ENCODE data around the gene CORIN.
"Not testable (repeated sequence)": the region's sequence is repeated elsewhere in the genome, so short reads cannot be mapped to it uniquely, and the experiment has no call there.

Gene CORIN

DNA sequence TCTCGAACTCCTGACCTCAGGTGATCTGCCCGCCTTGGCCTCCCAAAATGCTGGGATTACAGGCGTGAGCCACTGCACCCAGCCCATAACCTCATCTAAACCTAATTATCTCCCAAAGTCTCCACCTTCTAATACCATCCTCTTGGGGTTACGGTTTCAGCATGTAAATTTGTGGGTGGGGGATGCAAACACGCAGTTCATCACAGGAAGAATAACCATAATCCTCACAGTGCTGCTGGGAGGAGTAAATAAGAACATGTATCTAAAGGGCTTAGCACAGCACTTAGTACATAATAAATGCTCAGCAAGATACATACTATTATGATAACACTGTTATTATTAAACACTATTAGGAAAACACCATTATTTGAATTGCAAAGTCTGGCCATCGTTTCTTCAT lies 116.4 kb downstream of the CORIN start:
- no peak for DNase-seq (ENCODE audit: low read depth in 2 of 2)

DNA sequence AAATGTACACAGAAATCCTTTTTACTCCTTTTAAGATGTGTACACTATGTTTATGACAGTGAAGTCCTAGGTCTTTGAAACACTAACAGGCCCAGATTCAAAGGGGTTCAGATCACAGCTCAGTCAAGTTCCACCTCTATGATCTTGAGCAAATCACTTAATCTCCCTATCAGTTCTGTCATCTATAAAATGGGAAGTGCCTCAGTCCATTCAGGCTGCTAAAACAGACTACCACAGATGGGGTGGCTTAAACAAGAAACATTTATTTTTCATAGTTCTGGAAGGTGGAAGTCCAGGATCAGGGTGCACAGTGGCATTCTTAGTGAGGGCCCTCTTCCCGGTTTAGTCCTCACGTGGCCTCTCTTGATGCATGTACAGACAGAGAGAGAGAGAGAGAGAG lies 117.1 kb downstream of the CORIN start:
- no peak for DNase-seq (ENCODE audit: low read depth in 2 of 2)

DNA sequence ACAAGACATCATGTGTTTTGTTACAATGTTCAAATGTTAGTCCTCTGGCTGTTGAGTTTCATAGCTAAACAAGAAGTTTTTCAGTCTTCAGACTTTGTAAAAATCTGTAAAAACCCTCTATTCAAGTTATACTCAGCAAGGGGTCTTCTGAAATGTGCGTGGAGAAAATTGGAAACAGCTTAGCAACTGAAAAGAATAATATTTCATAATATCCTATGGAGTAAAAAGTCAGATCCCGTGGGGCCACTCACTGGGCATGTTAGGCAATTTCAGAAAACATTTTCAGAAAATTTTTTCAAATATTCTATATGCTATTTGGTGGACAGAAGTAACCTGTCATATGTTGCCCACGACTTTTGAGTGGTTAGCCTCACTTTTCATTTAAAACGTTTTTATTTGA lies 118.3 kb downstream of the CORIN start:
- DNase-seq (ENCODE audit: low read depth in 2 of 2): no peak

DNA sequence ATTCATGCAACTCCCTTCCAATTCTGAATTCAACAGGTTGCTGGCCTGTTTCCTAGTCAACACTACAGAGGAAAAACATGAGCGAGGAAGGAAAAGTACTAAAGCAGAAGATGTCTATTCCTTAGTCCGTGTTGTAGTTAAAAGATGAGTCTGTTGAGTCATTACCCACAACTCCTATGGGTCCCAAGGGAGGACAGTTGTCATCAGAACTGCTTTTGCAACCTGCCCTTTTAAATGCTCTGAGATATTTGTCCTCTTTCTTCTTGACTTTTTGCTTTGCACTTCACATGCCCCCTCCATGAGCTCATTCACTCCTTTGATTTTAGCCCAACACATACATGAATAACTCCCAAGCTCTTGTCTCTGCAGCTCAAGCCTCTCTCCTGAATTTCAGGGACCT lies 119.2 kb downstream of the CORIN start:
- DNase-seq (ENCODE audit: low read depth in 2 of 2): no peak

DNA sequence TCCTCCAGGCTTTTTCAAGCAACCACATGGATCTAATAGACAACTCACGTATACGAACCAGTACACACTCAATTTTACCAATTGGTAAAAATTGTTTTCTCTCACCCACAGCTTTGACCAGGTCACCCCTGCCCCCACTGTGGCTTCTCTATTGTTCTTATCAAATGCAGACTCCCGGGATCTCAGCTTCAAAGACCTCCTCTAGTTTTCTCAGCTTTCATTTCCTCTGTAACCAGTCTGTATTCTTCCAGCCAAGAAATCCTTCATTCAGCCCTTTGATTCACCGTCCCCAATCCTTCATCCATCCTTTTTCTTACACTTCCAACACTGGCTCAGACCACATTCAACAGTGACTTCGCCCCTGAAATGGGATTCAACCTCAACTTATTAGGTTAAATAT lies 120.7 kb downstream of the CORIN start:
- no peak for DNase-seq (ENCODE audit: low read depth in 2 of 2)

DNA sequence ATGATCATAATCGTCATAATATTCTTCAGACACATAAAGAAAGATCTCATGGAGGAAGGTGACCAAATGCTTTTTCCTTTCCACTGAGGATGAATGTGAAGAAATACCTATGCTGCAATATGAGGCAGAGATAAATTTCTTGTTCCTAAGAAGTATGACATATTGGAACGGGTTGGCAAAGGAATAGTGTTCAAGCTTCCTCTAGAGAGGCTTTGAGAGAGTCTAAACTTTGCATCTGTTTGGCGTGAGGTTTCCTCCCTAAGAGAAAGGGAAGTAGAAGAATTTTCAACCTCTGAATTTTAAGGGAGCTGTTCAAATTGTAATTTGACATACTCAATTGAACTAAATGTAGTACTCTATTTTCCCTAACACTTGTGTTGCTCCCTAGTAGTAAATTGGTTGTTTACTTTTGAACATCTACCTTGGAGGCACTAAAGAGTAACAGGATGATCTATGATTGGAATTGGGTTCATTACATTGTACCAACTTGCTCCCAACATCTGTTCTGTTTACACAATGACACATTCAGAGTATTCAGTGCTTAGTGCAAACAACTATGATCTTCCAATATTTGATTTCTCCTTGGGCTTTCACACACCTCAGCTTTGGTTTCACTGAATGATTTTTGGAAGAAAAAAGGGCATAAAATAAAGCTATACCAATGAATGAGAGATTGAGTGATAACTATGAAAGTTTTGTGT lies 122.0 kb downstream of the CORIN start:
- DNase-seq (ENCODE audit: low read depth in 2 of 2): no peak

DNA sequence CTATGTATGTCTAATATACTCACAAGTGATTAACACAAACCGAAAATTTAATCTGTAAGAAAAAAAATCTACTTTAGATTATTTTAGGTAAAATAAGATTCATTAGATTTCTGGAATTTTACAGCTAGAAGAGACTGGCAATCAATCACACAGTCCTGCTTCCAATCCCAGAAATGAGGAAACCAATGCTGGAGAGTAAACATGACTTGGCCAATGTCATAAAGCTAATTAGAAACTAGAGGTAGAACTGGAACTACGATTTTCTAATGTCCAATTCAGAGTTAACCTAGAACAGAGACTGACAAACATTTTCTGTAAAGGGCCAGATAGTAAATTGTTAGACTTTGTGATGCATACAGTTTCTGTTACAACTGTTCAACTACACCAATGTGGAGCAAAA lies 123.6 kb downstream of the CORIN start:
- no peak for DNase-seq (ENCODE audit: low read depth in 2 of 2)

DNA sequence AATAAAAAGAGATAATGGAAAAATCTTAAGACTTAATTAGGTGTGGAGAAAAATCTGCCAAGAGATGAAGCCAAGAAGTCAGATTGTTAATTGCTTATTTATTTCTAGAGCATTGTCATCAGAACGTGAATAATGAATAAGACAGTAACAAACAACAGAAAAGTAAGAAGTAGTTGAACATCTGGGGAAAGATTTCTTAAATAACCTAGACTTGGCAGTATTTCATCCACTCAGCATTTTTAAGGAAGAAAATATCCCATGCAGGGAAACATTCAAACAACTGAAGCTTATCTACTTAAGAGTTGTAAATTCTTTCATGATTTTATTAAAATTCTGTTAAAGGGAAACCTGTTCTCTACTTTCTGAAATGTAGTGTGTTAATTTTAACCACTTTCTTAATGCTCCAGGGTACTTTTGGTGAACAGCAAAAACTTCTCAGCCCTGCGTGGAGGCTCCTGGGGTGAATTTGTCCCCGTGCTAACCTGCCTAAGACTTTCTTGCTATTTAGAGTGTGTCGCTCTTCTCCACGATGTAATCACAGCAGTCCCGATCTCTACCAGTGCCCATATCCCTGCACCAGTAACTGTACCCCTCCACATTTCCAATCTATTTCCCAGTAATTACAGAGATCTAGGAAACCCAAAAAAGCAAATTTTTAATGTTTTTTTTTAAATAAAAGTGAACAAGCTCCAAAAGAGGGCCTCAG lies 124.6 kb downstream of the CORIN start:
- DNase-seq (ENCODE audit: low read depth in 2 of 2): no peak

DNA sequence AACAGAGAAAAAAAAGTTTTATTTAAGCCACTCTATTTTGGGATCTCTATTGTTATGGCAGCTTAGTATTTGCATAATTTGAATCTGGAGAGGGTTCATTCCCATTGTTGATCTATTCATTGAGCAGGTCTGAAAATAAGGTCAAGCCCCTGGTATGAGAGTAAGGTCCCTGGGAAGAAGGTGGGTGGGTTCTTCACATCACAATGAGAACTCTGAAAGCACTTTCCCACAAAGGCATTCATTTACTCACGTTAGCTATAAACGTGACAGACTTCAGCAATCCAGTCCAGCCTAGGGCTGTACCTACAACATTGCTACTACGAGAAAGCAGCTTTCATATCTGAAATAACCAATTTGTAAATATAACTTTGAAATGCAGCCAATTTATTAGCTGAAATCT lies 126.2 kb downstream of the CORIN start:
- DNase-seq (ENCODE audit: low read depth in 2 of 2): no peak

DNA sequence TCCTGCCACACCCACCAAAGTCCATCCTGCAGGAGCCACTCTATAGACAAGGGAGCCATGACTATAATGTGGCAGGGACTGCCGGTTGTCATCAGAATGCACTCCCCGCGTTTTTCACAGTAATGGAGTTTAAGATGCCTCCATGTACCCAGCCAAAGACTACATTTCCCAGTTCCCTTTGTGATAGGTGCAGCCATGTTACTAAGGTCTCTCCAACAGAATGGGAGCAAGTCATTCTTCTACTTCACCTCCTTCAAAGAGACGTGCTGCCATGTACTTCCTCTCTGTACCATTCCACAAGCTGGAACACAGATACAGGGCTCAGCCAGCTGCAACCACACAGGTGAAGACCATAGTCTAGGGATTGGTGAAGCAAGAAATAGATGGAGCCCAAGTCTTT lies 126.7 kb downstream of the CORIN start:
- no peak for DNase-seq (ENCODE audit: low read depth in 2 of 2)

DNA sequence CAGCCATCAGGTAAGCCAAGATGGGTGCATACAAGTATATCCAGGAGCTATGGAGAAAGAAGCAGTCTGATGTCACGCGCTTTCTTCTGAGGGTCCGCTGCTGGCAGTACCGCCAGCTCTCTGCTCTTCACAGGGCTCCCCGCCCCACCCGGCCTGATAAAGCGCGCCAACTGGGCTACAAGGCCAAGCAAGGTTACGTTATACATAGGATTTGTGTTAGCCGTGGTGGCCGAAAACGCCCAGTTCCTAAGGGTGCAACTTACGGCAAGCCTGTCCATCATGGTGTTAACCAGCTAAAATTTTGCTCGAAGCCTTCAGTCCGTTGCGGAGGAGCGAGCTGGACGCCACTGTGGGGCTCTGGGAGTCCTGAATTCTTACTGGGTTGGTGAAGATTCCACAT lies 131.5 kb downstream of the CORIN start:
- DNase-seq (ENCODE audit: low read depth in 2 of 2): not testable (repeated sequence)

DNA sequence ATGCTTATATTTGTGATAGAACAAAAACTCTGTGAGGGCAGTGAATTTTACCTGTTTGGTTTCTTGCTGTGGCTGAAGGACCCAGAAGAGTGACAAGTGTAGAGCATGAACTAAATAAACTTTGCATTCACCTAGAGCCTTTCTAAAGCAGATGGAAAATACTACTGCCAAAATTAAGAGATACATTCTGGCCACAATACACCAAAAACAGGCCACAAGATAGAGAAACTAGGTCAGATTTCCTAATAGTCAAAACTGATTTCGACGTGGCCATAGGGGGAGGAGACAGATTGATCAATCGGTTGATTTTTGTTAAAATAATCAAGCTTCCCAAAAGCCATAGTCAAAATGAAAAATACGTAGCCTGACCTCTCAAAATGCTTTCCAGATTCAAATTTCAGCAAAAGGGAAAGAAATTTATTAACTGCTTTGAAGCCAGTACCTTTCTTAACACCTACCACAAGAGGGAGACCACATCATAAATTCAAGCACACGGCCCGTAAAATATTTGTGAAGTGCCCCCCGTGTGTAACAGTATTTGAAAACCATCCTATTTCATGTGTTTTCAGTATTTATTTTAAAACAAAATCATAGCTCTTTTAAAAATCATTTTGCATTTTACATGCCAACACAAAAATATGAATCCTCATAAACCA lies 132.4 kb downstream of the CORIN start:
- DNase-seq (ENCODE audit: low read depth in 2 of 2): no peak

DNA sequence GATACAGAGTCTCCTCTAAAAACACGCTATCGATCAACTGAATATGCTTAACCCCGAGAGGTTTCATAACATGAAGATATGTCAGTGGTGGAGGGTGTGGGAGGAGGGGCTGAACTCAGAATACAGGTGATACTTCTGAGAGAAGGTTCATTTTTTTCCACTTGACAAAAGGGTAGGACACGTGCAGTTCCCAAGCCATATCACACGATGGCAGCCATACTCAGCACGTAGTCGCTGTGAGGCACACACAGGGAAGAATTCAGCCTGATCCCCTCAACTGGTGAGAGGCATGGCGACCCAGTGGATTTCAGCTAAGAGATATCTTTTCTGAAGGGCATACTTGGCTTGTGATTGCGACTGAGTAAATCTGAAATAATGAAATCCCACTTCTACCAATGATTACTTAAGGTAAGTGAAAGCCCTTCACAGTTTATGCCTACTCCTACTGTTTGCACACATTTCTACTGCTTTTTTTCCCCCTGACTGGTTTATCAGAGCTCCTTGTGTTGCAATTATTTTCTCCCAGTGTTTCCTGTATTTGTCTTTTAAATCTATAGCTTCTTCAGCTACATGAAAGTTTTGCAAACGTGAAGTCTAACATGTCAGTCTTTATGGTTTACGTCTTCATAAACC lies 133.1 kb downstream of the CORIN start:
- no peak for DNase-seq (ENCODE audit: low read depth in 2 of 2)

DNA sequence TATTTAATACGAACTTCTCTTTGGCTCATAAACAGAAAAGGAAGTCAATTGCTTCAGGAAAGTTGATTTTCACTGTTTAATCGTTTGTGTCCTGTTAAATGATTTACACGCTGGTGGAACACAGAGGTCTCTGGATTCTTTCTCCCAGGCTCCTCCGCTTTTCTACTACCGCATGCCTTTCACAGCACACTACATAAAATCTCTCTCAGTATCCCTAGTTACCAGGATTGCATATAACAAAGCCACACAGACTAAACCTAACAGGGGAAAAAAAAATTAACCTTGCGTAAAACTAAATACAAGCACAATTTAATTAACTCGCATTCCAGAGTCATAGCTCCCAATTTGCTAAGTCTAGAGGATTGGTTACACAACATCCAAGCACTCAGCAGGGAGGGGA lies 133.9 kb downstream of the CORIN start:
- DNase-seq (ENCODE audit: low read depth in 2 of 2): no peak

DNA sequence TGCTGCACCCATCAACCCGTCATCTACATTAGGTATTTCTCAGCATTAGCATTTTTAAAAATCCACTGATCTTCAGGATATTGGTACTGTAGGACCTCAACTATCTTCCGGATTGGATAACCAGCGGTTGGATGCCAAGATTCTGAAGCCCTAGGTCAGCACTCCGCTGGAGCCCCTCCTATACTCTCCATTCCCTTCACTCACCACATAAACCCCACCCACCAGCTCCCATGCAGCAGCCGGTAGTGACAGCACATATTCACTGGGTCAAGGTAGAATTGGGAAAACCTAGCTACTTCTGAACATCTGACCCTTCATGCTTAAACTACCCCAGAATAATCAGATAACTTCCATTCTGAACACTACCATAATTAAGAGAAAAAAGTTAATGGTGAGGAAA lies 134.9 kb downstream of the CORIN start:
- no peak for DNase-seq (ENCODE audit: low read depth in 2 of 2)

DNA sequence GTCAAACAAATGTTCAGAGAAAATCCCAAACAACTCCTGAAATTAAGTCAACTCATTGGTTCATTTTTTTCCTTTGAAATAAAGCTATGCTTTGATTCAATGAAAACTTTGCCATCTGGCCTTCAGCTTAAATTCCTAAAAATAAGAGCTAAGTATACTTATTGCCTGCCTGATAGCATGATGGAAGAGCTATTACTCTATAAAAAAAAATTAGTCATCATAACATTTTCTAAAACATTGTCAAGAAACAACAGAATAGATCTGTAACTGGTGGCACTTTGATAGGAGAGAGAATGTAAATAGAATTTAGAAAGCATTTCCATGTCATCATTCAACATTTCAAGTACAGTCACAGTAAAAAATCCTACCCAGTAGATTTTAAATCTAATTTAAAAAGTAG lies 136.6 kb downstream of the CORIN start:
- no peak for DNase-seq (ENCODE audit: low read depth in 2 of 2)

DNA sequence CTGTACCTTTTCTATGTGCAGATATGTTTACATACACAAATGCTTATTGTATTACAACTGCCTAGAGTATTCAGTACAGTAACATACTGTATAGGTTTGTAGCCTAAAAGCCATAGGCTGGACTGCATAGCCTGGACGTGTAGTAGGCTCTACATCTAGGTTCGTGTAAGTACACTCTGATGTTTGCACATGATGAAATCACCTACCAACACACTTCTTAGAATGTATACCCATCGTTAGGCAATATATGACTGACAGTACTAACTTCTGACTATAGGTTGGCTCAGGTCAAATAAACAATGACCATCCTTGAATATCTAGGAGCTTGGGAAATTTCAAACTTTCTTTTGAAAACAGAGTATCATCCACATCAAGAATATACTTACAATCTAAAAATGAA lies 139.0 kb downstream of the CORIN start:
- DNase-seq (ENCODE audit: low read depth in 2 of 2): no peak

DNA sequence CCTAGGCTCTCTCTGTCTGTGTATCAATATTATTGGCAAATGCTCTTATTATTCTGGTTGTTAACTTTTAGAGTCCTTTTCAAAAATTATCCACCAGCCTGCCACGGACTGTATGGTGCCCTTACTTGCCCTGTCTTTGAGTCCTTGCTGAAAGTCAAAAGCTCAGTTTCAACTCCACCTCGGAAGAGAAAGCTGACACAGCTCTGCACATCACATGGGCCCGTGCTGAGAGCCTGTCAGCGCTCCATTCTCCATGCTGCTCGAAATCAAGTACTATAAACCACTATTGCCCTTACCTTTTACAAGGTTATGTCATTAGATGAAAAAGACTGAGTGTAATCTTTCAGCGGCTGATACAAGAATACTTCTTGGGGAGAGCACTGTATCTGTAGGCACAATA lies 141.0 kb downstream of the CORIN start:
- no peak for DNase-seq (ENCODE audit: low read depth in 2 of 2)

DNA sequence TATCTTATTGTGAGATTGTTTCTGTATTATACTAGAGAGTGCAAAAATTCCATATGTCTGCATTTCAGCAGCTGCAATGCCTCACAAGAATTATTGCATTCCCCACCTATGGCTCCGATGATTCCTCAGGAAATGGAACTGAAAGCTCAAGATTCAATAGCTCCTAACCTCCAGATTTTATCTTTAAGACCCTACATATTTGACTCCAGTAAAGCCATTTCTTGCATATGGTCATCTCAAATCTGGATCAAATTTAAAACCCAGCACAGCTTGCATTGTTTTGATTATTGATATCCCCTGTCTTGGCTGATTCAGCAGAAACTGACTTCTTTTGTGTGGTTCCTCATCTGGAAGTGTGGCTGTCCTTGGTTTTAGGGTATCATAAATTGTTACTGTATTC lies 142.6 kb downstream of the CORIN start:
- no peak for DNase-seq (ENCODE audit: low read depth in 2 of 2)

DNA sequence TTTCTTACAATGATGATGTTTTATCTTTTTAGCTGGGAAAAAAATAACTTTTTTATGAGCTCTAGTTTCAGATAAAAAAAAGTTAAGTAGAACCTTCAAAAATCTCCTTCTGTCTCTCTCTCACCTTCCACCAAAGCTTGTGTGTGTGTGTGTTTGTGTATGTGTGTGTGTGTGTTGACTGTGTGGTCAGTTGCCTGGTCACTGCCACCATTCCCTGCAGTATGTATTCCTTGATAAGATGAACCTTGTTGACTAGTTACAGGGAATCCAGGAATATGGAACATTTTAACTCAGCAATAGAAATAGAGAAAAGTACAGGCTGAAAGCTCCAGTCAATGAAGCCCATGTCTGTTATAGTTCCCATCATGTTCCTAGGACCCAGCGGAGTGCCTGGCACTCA lies 143.5 kb downstream of the CORIN start:
- DNase-seq (ENCODE audit: low read depth in 2 of 2): no peak

DNA sequence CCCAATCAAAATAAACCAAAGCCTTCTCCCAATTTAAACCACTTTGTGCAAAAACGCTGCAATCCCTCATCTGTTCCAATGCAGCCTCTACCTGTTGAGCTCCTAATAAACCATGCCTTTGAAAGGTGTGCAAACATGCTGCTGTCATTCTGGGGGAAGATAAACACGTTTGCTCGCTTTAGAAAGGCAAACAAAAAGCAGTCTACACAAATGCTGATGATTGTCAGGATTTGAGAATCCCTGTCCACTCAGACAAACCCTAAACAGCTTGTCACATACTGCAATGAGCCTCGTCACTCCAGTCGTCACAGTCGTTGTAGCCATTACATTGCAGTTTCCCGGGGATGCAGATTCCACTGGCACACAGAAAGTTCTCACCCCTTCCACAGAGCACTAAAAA lies 145.2 kb downstream of the CORIN start:
- DNase-seq (ENCODE audit: low read depth in 2 of 2): no peak

DNA sequence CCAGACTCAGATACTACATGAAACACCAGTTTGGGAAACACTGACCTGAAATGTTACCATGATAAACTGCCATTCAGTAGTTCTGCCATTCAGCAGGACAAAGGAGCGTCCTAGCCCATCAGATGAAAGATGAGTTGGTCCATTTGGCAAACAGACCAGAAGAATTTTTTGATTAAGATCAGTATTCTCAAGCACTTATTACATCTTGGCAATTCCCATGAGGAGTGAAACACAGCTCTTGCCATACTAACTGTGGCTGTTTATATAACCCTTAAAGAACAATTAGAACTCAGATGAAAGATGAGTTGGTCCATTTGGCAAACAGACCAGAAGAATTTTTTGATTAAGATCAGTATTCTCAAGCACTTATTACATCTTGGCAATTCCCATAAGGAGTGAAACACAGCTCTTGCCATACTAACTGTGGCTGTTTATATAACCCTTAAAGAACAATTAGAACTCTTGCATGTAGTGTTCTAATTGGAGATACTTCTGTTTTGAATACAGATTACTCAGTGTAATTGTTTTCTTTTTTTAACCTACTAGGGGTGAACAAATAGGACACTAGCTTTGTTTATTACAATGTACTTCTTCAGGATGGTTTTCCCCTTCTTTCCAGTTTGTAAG lies 146.0 kb downstream of the CORIN start:
- not testable (repeated sequence) for DNase-seq (ENCODE audit: low read depth in 2 of 2)
